ENCODE data around the gene SMG6. TPM values are rescaled to one million over a fixed set of nuclear protein-coding genes. Genes with fewer than 3 reads are reported as not detected.
"Not testable (repeated sequence)": the region's sequence is repeated elsewhere in the genome, so short reads cannot be mapped to it uniquely, and the experiment has no call there.

The SMG6 gene
- polyA plus RNA-seq, 1 experiment: 27.3 TPM

- CTCF ChIA-PET: no interaction called here
- DNase-seq (ENCODE audit: low read depth, low spot score): no peak
- no peak for TF ChIP-seq CTCF (IDR thresholded peaks at IDR 0.05; ENCODE audit: low read depth, low read length)
- POLR2A ChIA-PET: no interaction called here
- H3K27me3 ChIP-seq (ENCODE audit: control insufficient read depth, insufficient read depth, low read length): no peaks in the 10 kb centered on the region
- no peak overlapping the region for H3K27ac ChIP-seq (ENCODE audit: low read depth, low read length)
- H3K4me3 ChIP-seq (ENCODE audit: low read depth, low read length): no peak overlapping the region
- H3K9me3 ChIP-seq (ENCODE audit: control insufficient read depth, insufficient read depth, low read length): no peaks in the 10 kb centered on the region
These were observed 20.2 kb upstream of the SMG6 start for GRCh38 chr17:2323629-2324314.

DNA sequence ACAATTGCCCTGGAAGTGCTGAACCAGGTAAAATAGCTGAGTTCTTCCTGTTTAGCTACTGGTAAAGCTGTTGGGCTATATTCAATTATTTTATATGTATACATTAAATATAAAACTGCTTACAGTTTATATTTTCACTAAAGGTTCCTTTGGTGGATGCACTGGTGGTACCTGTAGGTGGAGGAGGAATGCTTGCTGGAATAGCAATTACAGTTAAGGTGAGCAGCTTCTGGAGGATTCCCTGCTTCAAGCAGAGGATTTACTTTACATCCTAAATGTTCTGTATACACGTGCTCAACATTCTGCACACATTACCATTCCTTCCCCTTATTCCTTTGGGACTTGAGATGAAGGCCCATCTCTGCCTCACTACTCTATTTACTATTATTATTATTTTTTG lies 17.8 kb upstream of the SMG6 start:
- no peaks in the 10 kb centered on the region for H3K27me3 ChIP-seq (ENCODE audit: control insufficient read depth, insufficient read depth, low read length)
- ChIA-PET CTCF (no interaction called here), POLR2A (interaction anchor here (1.1 to 1.3 kb wide), 2 partner anchors 15 to 17 kb away, joined by 3 to 4 read pairs; partner anchors contain the start of genes SRR and TSR1)
- no peak overlapping the region for H3K27ac ChIP-seq (ENCODE audit: low read depth, low read length)
- no peak for DNase-seq (ENCODE audit: low read depth, low spot score)
- H3K9me3 ChIP-seq (ENCODE audit: control insufficient read depth, insufficient read depth, low read length): no peaks in the 10 kb centered on the region
- TF ChIP-seq CTCF (IDR thresholded peaks at IDR 0.05; ENCODE audit: low read depth, low read length): no peak
- H3K4me3 ChIP-seq (ENCODE audit: low read depth, low read length): no peak overlapping the region

DNA sequence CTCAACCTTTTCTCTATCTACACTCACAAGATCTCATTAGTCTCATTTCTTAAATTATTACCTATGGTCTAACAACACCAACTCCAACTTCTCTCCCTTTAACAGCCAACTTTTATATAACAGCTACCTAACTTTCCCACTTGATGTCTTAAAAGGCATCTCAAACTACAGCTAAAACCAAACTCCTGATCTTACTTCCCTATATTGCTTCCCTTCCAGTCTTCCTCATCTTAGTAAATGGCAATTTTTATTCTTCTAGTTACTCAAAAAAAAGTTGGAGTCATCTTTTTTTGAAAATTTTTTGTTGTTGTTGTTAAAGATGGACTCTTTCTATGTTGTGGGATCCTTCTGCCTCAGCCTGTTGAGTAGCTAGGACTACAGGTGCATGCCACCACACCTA lies 15.5 kb upstream of the SMG6 start:
- DNase-seq (ENCODE audit: low read depth, low spot score): no peak
- no peak overlapping the region for H3K4me3 ChIP-seq (ENCODE audit: low read depth, low read length)
- no peak for TF ChIP-seq CTCF (IDR thresholded peaks at IDR 0.05; ENCODE audit: low read depth, low read length)
- no peaks in the 10 kb centered on the region for H3K27me3 ChIP-seq (ENCODE audit: control insufficient read depth, insufficient read depth, low read length)
- POLR2A ChIA-PET: no interaction called here
- H3K27ac ChIP-seq (ENCODE audit: low read depth, low read length): no peak overlapping the region
- no peaks in the 10 kb centered on the region for H3K9me3 ChIP-seq (ENCODE audit: control insufficient read depth, insufficient read depth, low read length)
- CTCF ChIA-PET: no interaction called here

GRCh38 chr17:2317796-2318195 lies 14.2 kb upstream of the SMG6 start:
- ChIA-PET POLR2A (no interaction called here), CTCF (no interaction called here)
- no peak for DNase-seq (ENCODE audit: low read depth, low spot score)
- TF ChIP-seq CTCF (IDR thresholded peaks at IDR 0.05; ENCODE audit: low read depth, low read length): no peak
- Histone ChIP-seq H3K9me3 (ENCODE audit: control insufficient read depth, insufficient read depth, low read length) (no peaks in the 10 kb centered on the region), H3K27me3 (ENCODE audit: control insufficient read depth, insufficient read depth, low read length) (no peaks in the 10 kb centered on the region), H3K27ac (ENCODE audit: low read depth, low read length) (no peak overlapping the region), H3K4me3 (ENCODE audit: low read depth, low read length) (no peak overlapping the region)

DNA sequence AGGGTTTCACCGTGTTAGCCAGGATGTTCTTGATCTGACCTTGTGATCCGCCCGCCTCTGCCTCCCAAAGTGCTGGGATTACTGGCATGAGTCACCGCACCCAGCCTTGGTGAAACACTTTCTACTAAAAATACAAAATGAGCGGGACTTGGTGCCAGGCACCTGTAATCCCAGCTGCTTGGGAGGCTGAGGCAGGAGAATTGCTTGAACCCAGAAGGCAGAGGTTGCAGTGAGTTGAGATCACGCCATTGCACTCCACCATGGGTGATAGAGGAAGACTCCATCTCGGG lies 13.3 kb upstream of the SMG6 start:
- CTCF ChIA-PET: not testable (repeated sequence)

More for the DNA sequence above, 13.3 kb upstream of the SMG6 start:
- H3K9me3 ChIP-seq (ENCODE audit: control insufficient read depth, insufficient read depth, low read length); POLR2A ChIA-PET; DNase-seq (ENCODE audit: low read depth, low spot score); H3K4me3 ChIP-seq (ENCODE audit: low read depth, low read length); H3K27me3 ChIP-seq (ENCODE audit: control insufficient read depth, insufficient read depth, low read length); H3K27ac ChIP-seq (ENCODE audit: low read depth, low read length): not testable (repeated sequence)
